GM12878 (cell line): ENCODE results near the gene MYOM1. TPM values are rescaled to one million over a fixed set of nuclear protein-coding genes. Genes with fewer than 3 reads are reported as not detected.

ENCODE experiments used
- ATAC-seq: fragments of 200-7000 bp; cut with Tn5 transposase; 3 replicates; pipeline ENCODE4 v1.9.1; 2020; ENCODE audit warnings: mild to moderate bottlenecking, moderate library complexity
- BruUV-seq: library from RNA; stranded (reverse); fragments of 400-500 nt; replicated peaks from 2 replicates; lab custom pipeline; 2021; lab: Mats Ljungman, UMichigan
- CTCF ChIA-PET: fragments of 300-600 bp; sonication (Branson Sonifier 250); formaldehyde crosslinking; extraction: SDS; loops from one replicate; lab custom pipeline; 2021; ENCODE audit warnings: inconsistent platforms; lab: Yijun Ruan, JAX
- POLR2A ChIA-PET: fragments of 350-600 bp; formaldehyde crosslinking; extraction: SDS; loops from one replicate; lab custom pipeline; 2021; ENCODE audit warnings: inconsistent platforms; lab: Charles Lee
- RAD21 ChIA-PET: fragments of 300-600 bp; sonication (Branson Sonifier 250); formaldehyde crosslinking; loops from one replicate; lab custom pipeline; 2023; ENCODE audit warnings: antibody characterized with exemption; ENCODE audit not compliant: unreplicated experiment; lab: Charles Lee
- SMC1A ChIA-PET: fragments of 300-600 bp; sonication (Branson Sonifier 250); formaldehyde crosslinking; loops from one replicate; lab custom pipeline; 2023; ENCODE audit not compliant: unreplicated experiment, uncharacterized antibody; lab: Charles Lee
- DNase-seq: peaks from one replicate; pipeline ENCODE4 v3.0.0-alpha.2; 2011; ENCODE audit warnings: low read depth, low spot score
- FAIRE-seq: peaks from 3 replicates; lab custom pipeline; 2011; peaks lifted over from hg19 to GRCh38; lab: Jason Lieb, UNC
- H2AFZ ChIP-seq: 2 replicates; pipeline ENCODE4 v1.6.0; 2011; ENCODE audit warnings: low read depth, low read length, control low read depth; ENCODE audit not compliant: control insufficient read depth
- H3K27ac ChIP-seq: 2 replicates; pipeline ENCODE4 v1.5.1; 2011; ENCODE audit warnings: control low read depth; ENCODE audit not compliant: control insufficient read depth, insufficient read depth
- H3K27me3 ChIP-seq, 2 experiments: replicated peaks in 1 of 2; 2 replicates each; pipeline versions ENCODE4 v1.6.0 to v1.6.1; 2011; ENCODE audit warnings: low read length in 1 of 2; ENCODE audit not compliant: control insufficient read depth in 2 of 2, insufficient read depth in 2 of 2
- H3K36me3 ChIP-seq, 2 experiments: 2 replicates each; pipeline ENCODE4 v1.5.1; 2011; ENCODE audit warnings: low read length in 1 of 2; ENCODE audit not compliant: control insufficient read depth in 2 of 2, insufficient read depth in 2 of 2
- H3K4me1 ChIP-seq: 2 replicates; pipeline ENCODE4 v1.6.1; 2011; ENCODE audit warnings: mild to moderate bottlenecking, low read length, moderate library complexity, mixed read lengths; ENCODE audit not compliant: control insufficient read depth, insufficient read depth
- H3K4me2 ChIP-seq: 2 replicates; pipeline ENCODE4 v1.6.0; 2011; ENCODE audit warnings: control low read depth; ENCODE audit not compliant: control insufficient read depth, insufficient read depth
- H3K4me3 ChIP-seq: fragments of 200-600 bp; sonication (generic); 2 replicates; pipeline ENCODE4 v1.5.1; 2016
- H3K79me2 ChIP-seq: 2 replicates; pipeline ENCODE4 v1.6.0; 2011; ENCODE audit warnings: low read length; ENCODE audit not compliant: control insufficient read depth, insufficient read depth
- H3K9ac ChIP-seq: 2 replicates; pipeline ENCODE4 v1.8.0; 2011; ENCODE audit warnings: low read length, control low read depth, mixed read lengths; ENCODE audit not compliant: control insufficient read depth, insufficient read depth
- H3K9me3 ChIP-seq: replicated peaks from 3 replicates; pipeline ENCODE4 v1.5.1; 2011; ENCODE audit warnings: mild to moderate bottlenecking, low read length; ENCODE audit not compliant: control insufficient read depth, insufficient read depth
- H4K20me1 ChIP-seq: 2 replicates; pipeline ENCODE4 v1.6.0; 2011; ENCODE audit not compliant: control insufficient read depth, insufficient read depth
- ELK1 ChIP-seq: IDR thresholded peaks from 2 replicates; pipeline ENCODE4 v1.6.1; 2012; ENCODE audit warnings: low read depth, low read length, improper control_type of control experiment
- KDM1A ChIP-seq: fragments of 200-600 bp; sonication (generic); IDR thresholded peaks from 2 replicates; pipeline ENCODE4 v1.6.1; 2016; ENCODE audit warnings: borderline replicate concordance
- NBN ChIP-seq: fragments of 450-650 bp; IDR thresholded peaks from 2 replicates; pipeline ENCODE4 v1.6.1; 2016
- NKRF ChIP-seq: fragments of 450-650 bp; conservative IDR thresholded peaks from 2 replicates; pipeline ENCODE4 v1.6.1; 2017; ENCODE audit warnings: mild to moderate bottlenecking, moderate library complexity
- SMAD1 ChIP-seq: fragments of 450-650 bp; IDR thresholded peaks from 2 replicates; pipeline ENCODE4 v1.6.1; 2018; ENCODE audit warnings: mild to moderate bottlenecking, low read depth; ENCODE audit not compliant: partially characterized antibody
- STAT1 ChIP-seq: fragments of 450-650 bp; conservative IDR thresholded peaks from 2 replicates; pipeline ENCODE4 v1.6.1; 2014; ENCODE audit warnings: antibody characterized with exemption, mild to moderate bottlenecking
- SUPT20H ChIP-seq: IDR thresholded peaks from 2 replicates; pipeline ENCODE4 v1.6.1; 2011; ENCODE audit warnings: low read depth, mild to moderate bottlenecking, low read length, moderate library complexity, borderline replicate concordance; ENCODE audit not compliant: control insufficient read depth
- WGBS: methylation state at CpG from one replicate; pipeline ENCODE4 v1.1.6; 2016; ENCODE audit warnings: low lambda C conversion rate; ENCODE audit not compliant: insufficient replicate concordance, insufficient coverage; ENCODE audit errors: missing lambda C conversion rate; 5-methylcytosine and 5-hydroxymethylcytosine counted together
- in situ Hi-C: fragments of 300-500 bp; cut with MboI; formaldehyde crosslinking; loops from 9 replicates; pipeline ENCODE4 v1.14.3; 2018; ENCODE audit warnings: mixed read lengths
- intact Hi-C: fragments of 100-400 bp; cut with micrococcal nuclease; formaldehyde crosslinking; loops from one replicate; pipeline ENCODE4 v1.14.2; 2022; ENCODE audit not compliant: unreplicated experiment
- polyA plus RNA-seq, 11 experiments: library from polyadenylated mRNA; depleted of rRNA in 4 of 11; unstranded in 6 of 11; stranded (reverse) in 5 of 11; fragments of >200 nt; fragmentation: Nextera tagmentation in 4 of 11; fragmentation: Illumina TruSeq in 1 of 11; extraction: Ambion mirVana in 4 of 11; extraction: Trizol in 1 of 11; gene quantifications; 1 replicate in 1 of 11; 2 replicates in 10 of 11; pipeline versions ENCODE4 v1.2.1 to v1.2.3, GENCODE V29; 2011 to 2016; ENCODE audit warnings: inconsistent platforms in 2 of 11, missing spikeins in 2 of 11, low read depth in 1 of 11
- total RNA-seq, 4 experiments: library from RNA; depleted of rRNA in 3 of 4; stranded (reverse); fragments of >200 nt in 3 of 4; fragmentation: Illumina TruSeq in 1 of 4; extraction: Trizol in 1 of 4; gene quantifications; 2 replicates each; pipeline versions ENCODE4 v1.2.1 to v1.2.3, GENCODE V29; 2013 to 2021

Gene MYOM1
- total and polyA plus RNA-seq, 10 of the 15 experiments (the other 5 are each of a cell fraction or from before 2014, with no cell fraction given): 0.06 to 1.0 (median 0.57) TPM

GRCh38 chr18:3044931-3045698 lies 174.7 kb downstream of the MYOM1 start:
- H3K9me3 ChIP-seq: no peaks in the 10 kb centered on the region
- ATAC-seq (no peak), FAIRE-seq (no peak), DNase-seq (no peak)
- in situ Hi-C loops: no loop called here
- H3K79me2 ChIP-seq: no peaks in the 10 kb centered on the region
- WGBS: 39% methylated on average over 12 of the region's 12 CpGs
- intact Hi-C loops: no loop called here
- no peak overlapping the region for H3K4me2 ChIP-seq
- no peaks in the 10 kb centered on the region for H4K20me1 ChIP-seq
- no peak for TF ChIP-seq NKRF
- TF ChIP-seq SMAD1: no peak
- TF ChIP-seq KDM1A: no peak
- TF ChIP-seq ELK1: no peak
- no peak for TF ChIP-seq NBN
- TF ChIP-seq STAT1: no peak
- TF ChIP-seq SUPT20H: no peak
- ChIA-PET SMC1A (interaction anchor here (1.2 to 1.4 kb wide), 2 partner anchors 14 to 200 kb away, joined by 3 to 4 read pairs; no protein-coding TSS in a partner anchor), CTCF (interaction anchor here (1.6 kb wide), 1 partner anchor 17 kb away, joined by 8 read pairs; no protein-coding TSS in a partner anchor), RAD21 (no interaction called here), POLR2A (no interaction called here)
- no peak overlapping the region for H2AFZ ChIP-seq
- H3K27ac ChIP-seq: no peak overlapping the region
- H3K27me3 ChIP-seq: no peaks in the 10 kb centered on the region
- no peak overlapping the region for H3K4me3 ChIP-seq
- no peaks in the 10 kb centered on the region for H3K36me3 ChIP-seq
- no peak overlapping the region for H3K9ac ChIP-seq
- no TSS peak for BruUV-seq
- peaks cover 8% of the 10 kb centered on the region for H3K4me1 ChIP-seq
